Stimulated activated CD4-positive, alpha-beta T cell treated with anti-CD3 and anti-CD28 coated beads, Interleukin-1b, Interleukin-23, amount 100 ng/mL, for 24 hours (primary cell): Measurements from ENCODE around the gene PSG6.
"Not testable (repeated sequence)": the region's sequence is repeated elsewhere in the genome, so short reads cannot be mapped to it uniquely, and the experiment has no call there.

Experiments used
- DNase-seq, 4 experiments: peaks; one replicate each; pipeline ENCODE4 v3.0.0-alpha.2; 2020; ENCODE audit warnings: low read depth in 4 of 4, low spot score in 1 of 4

PSG6 gene

DNA sequence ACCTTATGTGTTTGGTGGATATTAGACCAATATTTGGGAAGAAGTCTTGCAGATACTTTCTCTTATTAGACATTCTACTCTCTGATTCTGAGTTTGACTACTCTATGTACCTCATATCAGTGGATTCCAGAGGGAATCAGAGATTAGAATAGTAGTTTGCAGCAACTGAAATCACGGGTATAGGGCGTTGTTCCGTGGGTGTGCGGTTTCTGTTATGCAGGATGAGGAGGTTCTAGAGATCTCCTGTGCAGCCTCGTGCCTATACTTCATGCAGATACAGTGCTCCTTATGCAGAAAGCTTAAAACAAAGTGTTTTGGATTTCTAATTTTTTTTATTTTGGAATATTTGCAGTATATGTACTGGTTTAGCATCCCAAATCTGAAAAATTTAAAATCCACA, 6.0 kb downstream of the PSG6 start:
- DNase-seq, result not testable (repeated sequence)

DNA sequence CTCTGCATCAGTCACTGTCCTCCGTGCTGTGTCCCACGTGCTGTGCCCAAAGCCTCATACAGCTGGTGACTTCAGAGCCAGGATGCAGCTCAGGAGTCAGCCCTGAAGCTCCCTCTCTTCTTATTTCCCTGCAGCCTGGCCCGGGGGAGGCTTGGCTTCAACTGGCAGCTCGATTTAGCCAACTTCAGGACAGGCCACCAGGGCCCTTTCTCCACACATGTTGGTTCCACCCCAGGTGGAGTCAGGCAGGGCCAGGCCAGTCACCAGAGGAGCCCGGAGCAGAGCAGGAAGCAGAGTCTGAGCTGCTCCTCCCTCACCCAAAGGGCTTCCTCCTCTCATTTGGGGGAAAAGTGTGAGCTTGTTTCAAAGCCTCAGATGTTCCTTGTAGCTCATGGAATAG, 11.5 kb downstream of the PSG6 start:
- DNase-seq, result not testable (repeated sequence)

DNA sequence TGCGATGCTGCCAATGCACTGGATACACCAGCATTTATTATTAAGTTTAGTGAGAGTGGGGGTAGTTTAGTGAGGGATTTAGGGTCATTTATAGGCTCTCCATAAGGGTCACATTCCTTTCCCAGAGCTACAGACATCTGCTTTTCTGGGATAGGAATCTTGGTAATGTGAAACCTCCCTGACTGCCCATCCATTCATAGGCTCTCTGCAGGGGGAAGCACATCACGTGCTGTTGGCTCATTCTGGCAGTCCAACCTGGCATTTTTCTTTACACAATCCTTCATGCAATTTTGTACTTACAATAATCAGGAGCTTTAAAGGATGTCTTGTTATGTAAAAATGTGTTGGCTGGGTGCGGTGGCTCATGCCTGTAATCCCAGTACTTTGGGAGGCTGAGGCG, 17.1 kb downstream of the PSG6 start:
- not testable (repeated sequence) for DNase-seq

DNA sequence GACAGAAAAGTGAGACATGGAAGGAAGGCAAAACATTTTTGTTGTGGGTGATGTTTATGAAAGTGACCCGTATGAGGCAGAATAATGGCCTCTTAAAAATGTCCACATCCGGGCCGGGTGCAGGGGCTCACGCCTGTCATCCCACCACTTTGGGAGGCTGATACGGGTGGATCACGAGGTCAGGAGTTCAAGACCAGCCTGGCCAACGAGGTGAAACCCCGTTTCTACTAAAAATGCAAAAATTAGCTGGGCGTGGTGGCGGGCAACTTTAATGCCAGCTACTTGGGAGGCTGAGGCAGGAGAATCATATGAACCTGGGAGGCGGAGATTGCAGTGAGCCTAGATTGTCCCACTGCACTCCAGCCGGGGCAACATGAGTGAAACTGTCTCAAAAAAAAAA, 18.0 kb downstream of the PSG6 start:
- not testable (repeated sequence) for DNase-seq

DNA sequence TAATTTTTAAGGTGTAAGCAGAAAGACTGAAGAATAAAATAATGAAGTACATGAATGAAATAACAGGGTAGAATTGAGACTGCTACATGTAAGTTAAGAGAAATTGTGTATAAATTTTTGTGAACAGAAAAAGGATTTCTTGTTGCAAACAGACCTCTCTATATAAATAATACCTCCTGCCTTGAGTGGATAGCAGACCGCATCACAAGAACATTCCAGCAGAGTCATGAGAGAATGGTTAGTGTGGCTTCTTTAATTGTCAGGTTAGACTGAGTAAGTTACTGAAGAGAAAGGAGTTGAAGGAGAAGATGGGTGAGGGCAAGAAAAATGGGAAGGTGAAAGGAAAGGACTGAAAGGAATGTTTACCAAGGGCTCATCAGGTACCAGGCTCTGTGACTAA, 18.6 kb downstream of the PSG6 start:
- not testable (repeated sequence) for DNase-seq

DNA sequence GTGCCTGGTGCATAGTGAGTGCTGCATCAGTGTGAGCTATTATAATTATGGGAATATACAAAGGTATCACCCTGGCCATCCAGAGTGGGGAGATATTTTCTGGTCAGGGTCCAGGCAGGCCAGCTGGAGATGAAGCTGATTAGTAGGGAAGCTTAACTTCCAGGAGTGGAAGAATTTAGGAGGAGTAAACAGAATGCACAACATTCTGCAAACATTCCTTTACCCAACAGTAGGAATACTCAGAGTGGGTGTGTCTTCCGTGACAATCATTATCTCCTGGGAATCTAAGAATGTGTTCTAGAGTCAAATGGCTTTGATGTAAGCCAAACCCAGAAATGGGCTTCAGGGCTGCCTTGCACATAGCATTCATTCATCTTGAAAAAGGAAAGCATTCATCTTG, 19.0 kb downstream of the PSG6 start:
- DNase-seq, result not testable (repeated sequence)

DNA sequence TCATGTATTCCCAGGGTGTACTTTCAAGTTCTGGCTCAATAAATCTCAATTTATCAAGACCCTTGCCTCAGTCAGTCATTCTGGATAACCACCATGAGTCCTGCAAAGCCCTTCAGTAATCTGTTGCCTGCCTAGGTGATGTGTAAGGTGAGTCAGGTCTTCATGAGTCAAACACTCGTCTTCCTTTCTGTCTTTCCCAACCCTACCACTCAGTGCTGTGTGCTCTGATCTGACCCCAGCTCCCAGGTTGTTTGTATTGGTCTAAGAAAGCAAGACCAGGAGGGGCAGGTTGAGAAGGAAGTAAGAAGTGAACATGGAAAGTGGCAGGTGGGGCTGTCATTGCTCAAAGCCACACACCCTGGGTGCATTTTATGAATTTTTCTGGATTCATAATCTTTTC, 20.0 kb downstream of the PSG6 start:
- DNase-seq, result not testable (repeated sequence)

DNA sequence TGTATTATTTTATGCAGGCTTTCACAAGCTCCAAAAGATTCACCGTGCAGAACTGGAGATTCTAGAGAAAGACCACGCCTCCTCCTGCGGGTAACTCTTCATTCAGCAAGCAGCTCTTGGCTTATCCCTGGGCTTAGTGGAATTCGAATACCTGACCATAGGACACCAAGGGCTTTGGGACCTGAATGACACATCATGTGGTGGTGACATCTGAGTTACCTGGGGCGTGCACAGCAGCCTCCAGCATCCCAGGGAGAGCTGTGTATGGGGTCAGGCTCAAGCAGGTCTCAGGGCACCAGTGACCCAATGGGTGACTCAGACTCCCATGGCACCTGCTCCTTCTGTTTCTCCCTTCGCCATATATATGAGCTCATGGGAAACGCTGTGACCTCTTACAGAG, 27.2 kb downstream of the PSG6 start:
- not testable (repeated sequence) for DNase-seq

DNA sequence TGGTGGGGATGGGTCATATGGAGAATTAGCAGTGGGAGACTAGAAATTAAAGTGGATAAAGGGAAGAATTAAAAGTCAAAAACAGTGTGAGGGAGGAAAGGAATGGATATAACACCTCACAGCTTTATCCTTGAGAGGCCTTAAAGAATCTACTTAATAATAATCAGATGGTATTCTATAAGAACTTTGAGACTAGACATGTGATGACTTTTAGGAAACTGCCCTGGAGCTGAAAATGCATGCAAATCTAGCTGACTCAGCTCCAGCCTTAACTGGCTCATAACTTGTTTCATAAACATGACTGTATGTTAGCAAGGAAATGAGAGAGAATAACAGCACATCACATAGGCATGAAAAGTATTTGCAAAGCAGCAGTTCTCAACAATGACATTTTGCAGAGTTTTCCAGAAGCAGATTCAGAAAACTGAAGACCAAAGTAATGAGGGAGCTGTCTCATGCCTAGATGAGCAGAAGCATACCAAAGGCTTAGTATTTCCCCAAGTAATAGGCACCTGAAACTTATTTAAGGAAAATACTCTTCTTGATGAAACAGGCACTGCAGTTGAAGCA, 29.7 kb downstream of the PSG6 start:
- DNase-seq, result not testable (repeated sequence)

DNA sequence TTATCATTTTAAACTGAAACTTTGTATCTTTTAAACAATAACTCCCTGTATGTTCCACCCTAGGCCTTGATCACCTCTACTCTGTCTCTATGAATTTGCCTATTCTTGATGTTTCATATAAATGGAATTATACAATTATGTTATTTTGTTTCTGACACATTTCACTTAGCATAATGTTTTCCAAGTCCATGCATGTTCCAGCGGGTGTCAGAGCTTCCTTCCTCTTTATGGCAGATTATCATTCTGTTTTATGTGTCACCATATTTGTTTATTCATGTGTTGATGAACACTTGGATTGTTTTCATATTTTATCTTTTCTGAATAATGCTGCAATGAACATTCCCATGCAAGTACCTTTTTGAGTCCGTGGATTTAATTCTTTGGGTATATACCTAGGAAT, 35.0 kb downstream of the PSG6 start:
- DNase-seq, result not testable (repeated sequence)

DNA sequence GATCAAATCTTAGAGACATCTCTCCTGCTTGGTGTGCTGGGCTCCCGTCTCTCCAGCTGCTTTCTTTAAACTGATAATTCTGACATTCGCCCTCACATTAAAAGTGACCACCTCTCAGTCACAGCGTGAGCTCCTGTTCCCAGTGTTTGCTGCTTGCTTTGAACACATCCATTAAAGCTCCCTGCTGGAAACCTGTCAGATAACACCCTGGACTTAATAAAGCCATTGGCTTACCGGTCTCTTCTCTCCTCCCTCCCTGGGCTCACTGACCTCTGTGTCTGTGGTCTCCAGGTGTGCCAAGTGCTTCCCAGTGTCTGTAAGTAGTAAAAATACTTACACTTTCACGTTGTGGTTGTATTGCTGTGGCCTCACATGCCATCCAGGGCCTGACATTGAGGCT, 35.7 kb downstream of the PSG6 start:
- DNase-seq, result not testable (repeated sequence)

DNA sequence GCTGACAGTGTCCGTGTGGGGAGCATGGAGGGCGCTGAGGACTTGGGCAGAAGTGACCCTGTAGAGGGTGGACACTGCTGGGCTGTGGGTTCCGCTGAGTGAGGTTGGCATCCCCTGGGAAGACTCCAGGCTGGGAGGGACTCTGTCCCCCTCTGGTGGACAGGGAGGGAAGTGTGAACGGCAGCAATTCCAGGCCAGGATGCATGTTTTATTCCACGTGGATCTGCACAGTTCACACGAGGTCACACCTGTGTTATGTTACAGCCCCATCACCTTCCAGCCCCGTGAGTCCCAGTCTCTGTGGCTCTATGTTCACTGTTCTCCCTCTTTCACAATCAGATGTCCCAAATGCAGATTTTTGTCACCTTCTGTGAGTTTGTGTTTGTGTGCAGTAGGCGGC, 36.4 kb downstream of the PSG6 start:
- not testable (repeated sequence) for DNase-seq

DNA sequence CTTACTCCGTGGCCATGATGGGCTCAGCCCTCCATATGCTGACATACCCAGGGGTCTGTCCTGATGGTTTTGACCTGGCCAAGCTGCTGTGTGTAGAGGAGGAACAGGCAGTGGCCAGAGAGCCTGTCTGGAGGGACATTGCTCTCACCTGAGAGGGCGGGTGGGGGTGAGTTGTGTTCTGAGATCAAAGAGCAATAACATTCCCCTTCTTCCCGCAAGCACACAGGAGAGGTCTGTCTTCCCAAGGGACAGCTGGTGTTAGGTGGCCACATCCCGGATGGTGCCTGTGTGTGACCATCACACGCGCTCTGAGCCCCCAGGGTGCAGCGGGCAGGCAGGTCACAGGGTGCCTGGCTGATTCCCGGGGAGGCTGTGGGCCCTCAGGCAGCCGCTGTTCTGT, 37.1 kb downstream of the PSG6 start:
- DNase-seq, result not testable (repeated sequence)

DNA sequence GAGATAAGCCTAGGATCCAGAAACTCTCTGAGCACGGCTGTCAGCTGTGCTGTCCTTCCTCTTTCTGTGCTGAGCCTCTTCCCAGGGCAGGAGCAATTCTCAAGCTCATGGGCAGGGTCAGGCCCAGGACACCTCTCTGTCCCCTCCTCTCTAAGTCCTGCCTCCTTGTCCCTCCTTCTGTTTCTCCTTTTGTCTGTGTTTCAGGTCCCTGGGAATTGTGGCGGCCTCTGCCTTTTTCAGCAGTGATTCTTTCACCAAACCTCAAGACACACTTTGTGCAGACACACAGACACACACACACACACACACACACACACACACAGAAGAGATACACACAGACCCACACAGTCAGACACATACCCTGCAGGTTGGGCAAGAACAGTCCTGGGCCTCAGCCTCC, 38.1 kb downstream of the PSG6 start, which contains the start of gene PSG1:
PSG1 (minus strand) TSS at position 101 of the 400 bp plus-strand sequence. CDS start 132 bp downstream, outside the sequence.
- DNase-seq, result no peak

DNA sequence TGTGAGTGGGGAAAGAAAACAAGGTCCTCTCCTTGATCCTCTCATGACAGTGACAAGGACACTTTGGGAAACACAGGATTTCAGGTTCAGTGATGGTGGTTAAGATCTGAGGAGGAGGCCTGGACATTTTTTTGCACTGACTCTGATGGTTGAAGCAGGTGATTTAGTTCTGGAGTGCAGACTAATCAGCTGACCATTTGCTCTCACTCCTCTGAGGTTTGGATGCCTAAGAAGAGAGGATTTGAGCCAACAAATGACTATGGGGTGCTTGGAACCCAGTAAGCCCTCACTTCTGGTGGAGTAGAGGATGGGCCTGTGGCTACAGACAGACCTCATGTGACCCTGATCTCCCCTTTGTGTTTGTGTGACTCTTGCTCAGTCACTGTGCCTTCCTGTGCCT, 41.1 kb downstream of the PSG6 start:
- not testable (repeated sequence) for DNase-seq

DNA sequence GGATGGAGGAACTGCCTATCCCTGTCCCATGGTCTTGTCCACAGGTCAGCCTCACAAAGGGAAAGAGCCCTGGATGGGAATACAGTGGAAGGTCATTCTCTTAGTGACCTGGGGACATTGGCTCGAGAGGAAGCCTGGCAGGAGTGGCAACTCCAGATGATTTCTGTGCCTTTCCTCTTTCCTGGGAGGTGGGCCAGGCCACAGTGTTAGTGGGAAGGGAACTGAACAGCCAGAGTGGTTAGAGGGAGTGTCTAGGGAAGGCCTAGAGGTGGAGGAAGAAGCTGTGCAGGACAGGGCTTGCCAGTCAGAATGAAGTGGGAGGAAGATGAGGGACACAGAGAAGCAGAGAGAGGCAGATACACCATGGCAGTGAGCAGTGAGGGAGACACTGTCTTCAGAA, 41.8 kb downstream of the PSG6 start:
- DNase-seq, result not testable (repeated sequence)

DNA sequence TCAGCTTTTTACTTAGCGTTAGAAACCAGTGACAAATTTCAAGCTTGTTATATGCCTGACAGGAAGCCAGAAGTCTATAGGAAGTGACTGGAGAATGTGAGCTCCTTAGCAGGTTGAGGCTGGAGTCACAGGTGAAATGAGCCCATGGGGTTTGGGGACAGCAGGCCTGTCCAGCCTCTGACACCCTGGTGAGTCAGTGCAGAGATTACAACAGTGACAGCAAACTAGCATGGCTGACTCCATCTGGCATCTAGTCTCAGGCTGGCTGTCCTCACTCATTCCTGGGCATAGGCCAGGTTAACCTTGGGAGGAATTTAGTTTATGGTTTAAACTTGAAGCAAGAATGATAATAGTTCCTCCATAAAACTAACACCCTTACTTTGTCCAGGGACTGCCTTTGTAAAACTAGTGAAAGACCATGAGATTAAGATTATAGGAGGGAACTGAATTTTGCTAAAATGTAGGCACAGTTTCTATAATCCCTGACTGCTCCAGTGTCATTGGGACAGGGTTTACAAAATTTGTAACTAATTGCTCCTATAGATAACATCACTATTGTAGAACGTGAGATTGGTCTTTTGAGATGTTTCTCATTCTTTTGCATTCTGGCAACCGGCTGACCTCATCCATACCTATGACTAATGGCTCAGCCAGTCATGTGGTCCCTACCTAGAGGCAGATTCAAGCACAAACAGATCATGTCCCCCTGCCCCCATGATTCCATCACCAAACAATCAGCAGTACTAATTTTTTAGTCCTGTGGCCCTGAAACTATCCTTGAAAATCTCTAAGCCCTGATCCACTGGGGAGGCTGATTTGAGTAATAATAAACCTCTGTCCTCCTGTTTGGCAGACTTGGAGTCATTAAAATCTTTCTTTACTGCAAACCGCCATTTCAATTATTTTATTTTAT, 42.5 kb downstream of the PSG6 start:
- not testable (repeated sequence) for DNase-seq

DNA sequence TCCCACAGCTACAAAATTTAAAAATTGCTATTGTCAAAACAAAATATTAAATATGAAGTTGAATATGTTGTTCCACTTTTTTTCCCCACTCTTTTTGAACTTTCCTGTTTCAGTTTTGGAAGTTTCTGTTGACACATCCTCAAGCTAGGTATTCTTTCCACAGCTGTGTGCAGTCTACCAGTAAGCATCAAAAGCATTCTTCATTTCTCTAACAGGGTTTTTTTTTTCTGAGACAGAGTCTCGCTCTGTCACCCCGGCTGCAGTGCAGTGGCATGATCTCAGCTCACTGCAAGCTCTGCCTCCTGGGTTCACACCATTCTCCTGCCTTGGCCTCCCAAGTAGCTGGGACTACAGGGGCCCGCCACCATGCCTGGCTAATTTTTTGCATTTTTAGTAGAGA, 43.6 kb downstream of the PSG6 start:
- DNase-seq, result not testable (repeated sequence)

DNA sequence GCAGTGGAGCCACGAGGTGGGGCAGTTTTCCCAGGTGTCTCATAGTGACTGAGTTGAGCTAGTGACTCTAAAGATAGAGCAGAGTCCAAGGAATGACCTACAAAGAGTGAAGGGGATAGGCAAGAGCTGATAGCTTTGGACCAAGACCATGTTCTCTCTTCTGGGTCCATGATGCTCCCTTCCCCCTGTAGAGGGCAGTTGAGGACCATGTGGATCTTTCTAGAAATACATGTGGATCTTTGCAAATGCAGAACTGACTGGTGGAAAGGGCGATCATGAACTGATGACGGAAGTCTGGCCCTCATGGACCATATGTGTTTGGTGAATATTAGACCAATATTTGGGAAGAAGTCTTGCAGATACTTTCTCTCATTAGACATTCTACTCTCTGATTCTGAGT, 45.1 kb downstream of the PSG6 start:
- no peak for DNase-seq

DNA sequence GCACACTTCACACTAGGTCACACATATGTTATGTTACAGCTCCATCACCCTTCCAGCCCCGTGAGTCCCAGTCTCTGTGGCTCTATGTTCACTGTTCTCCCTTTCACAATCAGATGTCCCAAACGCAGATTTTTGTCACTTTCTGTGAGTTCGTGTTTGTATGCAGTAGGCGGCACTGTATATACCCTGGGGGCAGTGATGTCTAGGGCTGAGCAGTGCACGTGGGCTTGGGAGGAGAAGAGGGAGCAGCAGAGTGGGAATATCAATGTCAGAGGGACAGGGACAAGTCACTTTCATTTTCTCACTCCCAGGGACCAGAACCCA, 60.2 kb downstream of the PSG6 start:
- no peak for DNase-seq

DNA sequence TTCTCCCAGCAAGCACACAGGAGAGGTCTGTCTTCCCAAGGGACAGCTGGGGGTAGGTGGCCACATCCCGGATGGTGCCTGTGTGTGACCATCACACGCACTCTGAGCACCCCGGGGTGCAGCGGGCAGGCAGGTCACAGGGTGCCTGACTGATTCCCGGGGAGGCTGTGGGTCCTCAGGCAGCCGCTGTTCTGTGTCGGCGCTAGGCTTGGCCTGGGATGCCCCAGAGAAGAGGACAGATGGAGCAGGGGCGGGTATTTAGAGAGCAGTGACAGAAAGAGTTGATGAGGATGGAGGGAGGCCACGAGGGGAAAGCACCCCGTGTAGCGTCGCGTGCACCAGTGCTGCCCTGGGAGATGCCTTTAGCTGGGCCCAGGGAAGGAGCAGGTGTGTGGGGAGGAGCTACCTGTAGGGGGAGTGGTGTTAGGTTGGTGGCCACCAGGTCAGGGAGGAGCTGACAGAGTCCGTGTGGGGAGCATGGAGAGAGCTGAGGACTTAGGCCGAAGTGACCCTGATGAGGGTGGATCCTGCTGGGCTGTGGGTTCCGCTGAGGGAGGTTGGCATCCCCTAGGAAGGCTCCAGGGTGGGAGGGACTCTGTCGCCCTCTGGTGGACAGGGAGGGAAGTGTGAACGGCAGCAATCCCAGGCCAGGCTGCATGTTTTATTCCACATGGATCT, 60.7 kb downstream of the PSG6 start:
- DNase-seq, result not testable (repeated sequence)

DNA sequence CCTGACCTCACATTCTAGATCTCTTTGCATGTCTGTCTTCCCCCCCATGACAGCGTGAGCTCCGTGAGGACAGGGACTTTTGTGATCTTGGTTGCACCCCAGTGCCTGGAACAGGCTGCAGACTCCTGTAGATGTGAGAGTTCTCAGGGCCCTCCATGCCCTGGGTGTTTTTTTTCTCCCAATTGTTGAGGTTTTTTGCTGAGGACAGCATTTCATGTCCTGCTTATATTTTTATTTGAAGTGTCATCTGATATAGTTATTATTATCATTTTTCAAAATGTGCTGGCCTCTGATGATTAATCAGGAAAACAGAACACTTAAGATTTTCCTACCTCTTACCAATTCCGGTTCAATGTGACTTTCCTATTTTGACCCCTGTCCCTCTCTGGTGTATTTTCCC, 62.9 kb downstream of the PSG6 start:
- DNase-seq, result not testable (repeated sequence)
